ENCODE measurements around the gene C5. TPM values are rescaled to one million over a fixed set of nuclear protein-coding genes. Genes with fewer than 3 reads are reported as not detected.
"Not testable (repeated sequence)": the region's sequence is repeated elsewhere in the genome, so short reads cannot be mapped to it uniquely, and the experiment has no call there.

The C5 gene
- polyA plus RNA-seq (ENCODE audit: low read depth in 6 of 6), result 1 to 10 TPM in 2 of 6 donors, under 1 TPM in 3, not detected in 1; 0.47 to 1.7 (median 0.74) TPM

- H3K27ac Mint-ChIP-seq, result no peak within 1 kb of the TSS
- ATAC-seq (ENCODE audit: low read depth in 2 of 2) (no peak), DNase-seq (no peak)
- H3K4me1 Mint-ChIP-seq, result no peaks in the 10 kb centered on the region
- no peaks in the 10 kb centered on the region for H3K36me3 Mint-ChIP-seq
- peaks cover 0 to 2% (median 0%) of the 10 kb centered on the region in 7 donors for H3K9me3 Mint-ChIP-seq
- H3K4me3 Mint-ChIP-seq, result no peak within 1 kb of the TSS
- no peaks in the 10 kb centered on the region for H3K27me3 Mint-ChIP-seq
Observed at GRCh38 chr9:121050128-121050988, at the start of gene C5. C5 (minus strand) TSS chr9:121050275; CDS start chr9:121050246, 29 bp downstream.

- peak overlapping the region in 5 of 6 donors; percentile 22 to 80 (median 71) for H3K27ac Mint-ChIP-seq
- peaks cover 0 to 5% (median 0%) of the 10 kb centered on the region in 7 donors for H3K9me3 Mint-ChIP-seq
- ATAC-seq (ENCODE audit: low read depth in 2 of 2) (peak; percentile 100), DNase-seq (peak; percentile 65)
- peaks cover 24 to 29% of the 10 kb centered on the region in 2 donors for H3K36me3 Mint-ChIP-seq
- peak overlapping the region in 1 of 8 donors; percentile 67 for H3K4me3 Mint-ChIP-seq
- H3K27me3 Mint-ChIP-seq, result no peaks in the 10 kb centered on the region
- H3K4me1 Mint-ChIP-seq, result peaks cover 23 to 28% (median 26%) of the 10 kb centered on the region in 3 donors
Observed at GRCh38 chr9:121098567-121099198, 48.6 kb upstream of the C5 start.

GRCh38 chr9:121095057-121095456, 45.0 kb upstream of the C5 start:
- Mint-ChIP-seq H3K9me3 (no peaks in the 10 kb centered on the region), H3K27me3 (no peaks in the 10 kb centered on the region), H3K27ac (peak overlapping the region in 1 of 6 donors; percentile 31), H3K4me1 (peaks cover 22 to 25% (median 23%) of the 10 kb centered on the region in 3 donors), H3K4me3 (no peak overlapping the region), H3K36me3 (peaks cover 26 to 36% of the 10 kb centered on the region in 2 donors)
- no peak for ATAC-seq (ENCODE audit: low read depth in 2 of 2)
- DNase-seq, result no peak

GRCh38 chr9:121090743-121091142, 40.7 kb upstream of the C5 start:
- H3K4me3 Mint-ChIP-seq; ATAC-seq (ENCODE audit: low read depth in 2 of 2); H3K27me3 Mint-ChIP-seq; H3K9me3 Mint-ChIP-seq; DNase-seq: not testable (repeated sequence)
- Mint-ChIP-seq H3K36me3 (peaks cover 27 to 33% of the 10 kb centered on the region in 2 donors), H3K27ac (peak overlapping the region in 1 of 6 donors; percentile 57), H3K4me1 (peaks cover 20 to 28% (median 25%) of the 10 kb centered on the region in 3 donors)

- H3K4me3 Mint-ChIP-seq, result no peak overlapping the region
- ATAC-seq (ENCODE audit: low read depth in 2 of 2), result peak; percentile 40 to 60
- H3K27ac Mint-ChIP-seq, result peak overlapping the region in 3 of 6 donors; percentile 12 to 47 (median 22)
- H3K9me3 Mint-ChIP-seq, result no peaks in the 10 kb centered on the region
- H3K4me1 Mint-ChIP-seq, result peaks cover 21 to 30% (median 22%) of the 10 kb centered on the region in 3 donors
- no peak for DNase-seq
- H3K27me3 Mint-ChIP-seq, result no peaks in the 10 kb centered on the region
- peaks cover 16 to 27% of the 10 kb centered on the region in 2 donors for H3K36me3 Mint-ChIP-seq
Observed at GRCh38 chr9:121088576-121088975, 38.5 kb upstream of the C5 start.

- no peaks in the 10 kb centered on the region for H3K27me3 Mint-ChIP-seq
- no peaks in the 10 kb centered on the region for H3K9me3 Mint-ChIP-seq
- peaks cover 30 to 48% (median 34%) of the 10 kb centered on the region in 3 donors for H3K4me1 Mint-ChIP-seq
- H3K36me3 Mint-ChIP-seq, result peaks cover 23 to 32% of the 10 kb centered on the region in 2 donors
- DNase-seq (no peak), ATAC-seq (ENCODE audit: low read depth in 2 of 2) (no peak)
- peak overlapping the region in 3 of 6 donors; percentile 5 to 41 (median 14) for H3K27ac Mint-ChIP-seq
- no peak overlapping the region for H3K4me3 Mint-ChIP-seq
Observed at GRCh38 chr9:121085661-121086060, 35.6 kb upstream of the C5 start.

- peaks cover 15 to 30% of the 10 kb centered on the region in 2 donors for H3K36me3 Mint-ChIP-seq
Observed at GRCh38 chr9:121082075-121082474, 32.0 kb upstream of the C5 start.

GRCh38 chr9:121075251-121076036, 25.4 kb upstream of the C5 start:
- peak; percentile 5 to 45 for ATAC-seq (ENCODE audit: low read depth in 2 of 2)
- Mint-ChIP-seq H3K4me3 (peak overlapping the region; percentile 92 to 100 (median 100)), H3K27me3 (no peaks in the 10 kb centered on the region), H3K36me3 (no peaks in the 10 kb centered on the region), H3K9me3 (peaks cover 0 to under 1% (median 0%) of the 10 kb centered on the region in 7 donors), H3K27ac (peak overlapping the region; percentile 90 to 99 (median 98)), H3K4me1 (peaks cover 44 to 81% (median 60%) of the 10 kb centered on the region in 3 donors)
- DNase-seq, result peak; percentile 56

More at GRCh38 chr9:121082075-121082474, 32.0 kb upstream of the C5 start:
- no peaks in the 10 kb centered on the region for H3K27me3 Mint-ChIP-seq
- H3K4me1 Mint-ChIP-seq, result peaks cover 25 to 54% (median 32%) of the 10 kb centered on the region in 3 donors
- H3K4me3 Mint-ChIP-seq, result no peak overlapping the region
- no peaks in the 10 kb centered on the region for H3K9me3 Mint-ChIP-seq
- H3K27ac Mint-ChIP-seq, result peak overlapping the region in 2 of 6 donors; percentile 73 to 92
- peak; percentile 68 to 75 for ATAC-seq (ENCODE audit: low read depth in 2 of 2)
- DNase-seq, result no peak

- no peaks in the 10 kb centered on the region for H3K27me3 Mint-ChIP-seq
- DNase-seq, result peak; percentile 76
- ATAC-seq (ENCODE audit: low read depth in 2 of 2), result peak; percentile 70 to 73
- H3K27ac Mint-ChIP-seq, result peak within 1 kb of the TSS; percentile 90 to 99 (median 98)
- H3K36me3 Mint-ChIP-seq, result no peaks in the 10 kb centered on the region
- peaks cover 0 to 2% (median 0%) of the 10 kb centered on the region in 7 donors for H3K9me3 Mint-ChIP-seq
- H3K4me3 Mint-ChIP-seq, result peak within 1 kb of the TSS; percentile 92 to 100 (median 100)
- peaks cover 49 to 73% (median 63%) of the 10 kb centered on the region in 3 donors for H3K4me1 Mint-ChIP-seq
Observed at GRCh38 chr9:121074370-121075250, 24.5 kb upstream of the C5 start, which contains the start of gene CNTRL. CNTRL (plus strand) TSS chr9:121074955; CDS start chr9:121088327, 13,372 bp downstream.

GRCh38 chr9:121073038-121073437, 23.0 kb upstream of the C5 start:
- peak overlapping the region; percentile 92 to 100 (median 98) for H3K4me3 Mint-ChIP-seq
- peaks cover 3 to 4% of the 10 kb centered on the region in 2 donors for H3K36me3 Mint-ChIP-seq
- no peaks in the 10 kb centered on the region for H3K27me3 Mint-ChIP-seq
- H3K9me3 Mint-ChIP-seq, result peaks cover 0 to 7% (median 5%) of the 10 kb centered on the region in 7 donors
- H3K27ac Mint-ChIP-seq, result peak overlapping the region in 3 of 6 donors; percentile 72 to 96 (median 85)
- no peak for DNase-seq
- ATAC-seq (ENCODE audit: low read depth in 2 of 2), result no peak
- peaks cover 49 to 64% (median 55%) of the 10 kb centered on the region in 3 donors for H3K4me1 Mint-ChIP-seq

GRCh38 chr9:121071756-121072421, 21.8 kb upstream of the C5 start:
- H3K36me3 Mint-ChIP-seq, result peaks cover 10 to 11% of the 10 kb centered on the region in 2 donors
- H3K4me3 Mint-ChIP-seq, result peak overlapping the region; percentile 87 to 100 (median 94)
- peaks cover 0 to 13% (median 8%) of the 10 kb centered on the region in 7 donors for H3K9me3 Mint-ChIP-seq
- ATAC-seq (ENCODE audit: low read depth in 2 of 2), result peak; percentile 61 to 70
- peak overlapping the region; percentile 96 to 99 (median 96) for H3K27ac Mint-ChIP-seq
- H3K4me1 Mint-ChIP-seq, result peaks cover 44 to 58% (median 49%) of the 10 kb centered on the region in 3 donors
- no peaks in the 10 kb centered on the region for H3K27me3 Mint-ChIP-seq
- DNase-seq, result peak; percentile 64

Measured in naive B cell (primary cell).